ENCODE measurements around the gene FAM174C.

- TF ChIP-seq CTCF (conservative IDR thresholded peaks at IDR 0.05; ENCODE audit: low read length) (no peak), EZH2phosphoT487 (IDR thresholded peaks at IDR 0.05; ENCODE audit: borderline replicate concordance) (no peak)
Observed at GRCh38 chr19:1311543-1312091, 36.3 kb downstream of the FAM174C start.

Data from Loucy (cell line).